ENCODE measurements around the gene AKIP1.
A peak's percentile ranks its signal among the peaks of the same experiment; 100 is the strongest.

AKIP1 gene

GRCh38 chr11:8917157-8917825, 6.3 kb downstream of the AKIP1 start:
- TF ChIP-seq CTCF (conservative IDR thresholded peaks at IDR 0.05; ENCODE audit: low read depth, low read length), result peak; percentile 11
- no peak overlapping the region for H3K4me3 ChIP-seq (ENCODE audit: low read depth, low read length)
- peak; percentile 97 for DNase-seq (ENCODE audit: low read depth)

GRCh38 chr11:8922691-8923090, 11.7 kb downstream of the AKIP1 start:
- TF ChIP-seq CTCF (conservative IDR thresholded peaks at IDR 0.05; ENCODE audit: low read depth, low read length), result no peak
- no peak for DNase-seq (ENCODE audit: low read depth)
- no peak overlapping the region for H3K4me3 ChIP-seq (ENCODE audit: low read depth, low read length)

- DNase-seq (ENCODE audit: low read depth), result no peak
- no peak overlapping the region for H3K4me3 ChIP-seq (ENCODE audit: low read depth, low read length)
- TF ChIP-seq CTCF (conservative IDR thresholded peaks at IDR 0.05; ENCODE audit: low read depth, low read length), result no peak
Observed at GRCh38 chr11:8925711-8926110, 14.7 kb downstream of the AKIP1 start.

GRCh38 chr11:8926236-8926635, 15.2 kb downstream of the AKIP1 start:
- no peak overlapping the region for H3K4me3 ChIP-seq (ENCODE audit: low read depth, low read length)
- TF ChIP-seq CTCF (conservative IDR thresholded peaks at IDR 0.05; ENCODE audit: low read depth, low read length), result no peak
- no peak for DNase-seq (ENCODE audit: low read depth)

- DNase-seq (ENCODE audit: low read depth), result no peak
- no peak for TF ChIP-seq CTCF (conservative IDR thresholded peaks at IDR 0.05; ENCODE audit: low read depth, low read length)
- no peak overlapping the region for H3K4me3 ChIP-seq (ENCODE audit: low read depth, low read length)
Observed at GRCh38 chr11:8927233-8927632, 16.2 kb downstream of the AKIP1 start.

- no peak overlapping the region for H3K4me3 ChIP-seq (ENCODE audit: low read depth, low read length)
- DNase-seq (ENCODE audit: low read depth), result no peak
- TF ChIP-seq CTCF (conservative IDR thresholded peaks at IDR 0.05; ENCODE audit: low read depth, low read length), result no peak
Observed at GRCh38 chr11:8928205-8928604, 17.2 kb downstream of the AKIP1 start.

- H3K4me3 ChIP-seq (ENCODE audit: low read depth, low read length), result no peak overlapping the region
- DNase-seq (ENCODE audit: low read depth), result no peak
- no peak for TF ChIP-seq CTCF (conservative IDR thresholded peaks at IDR 0.05; ENCODE audit: low read depth, low read length)
Observed at GRCh38 chr11:8928981-8929615, 18.1 kb downstream of the AKIP1 start.
